ENCODE data around the gene ISL2. TPM values are rescaled to one million over a fixed set of nuclear protein-coding genes. Genes with fewer than 3 reads are reported as not detected.

Gene ISL2
- total RNA-seq, 1 donor from 2014 or later, result 0.38 TPM

DNA sequence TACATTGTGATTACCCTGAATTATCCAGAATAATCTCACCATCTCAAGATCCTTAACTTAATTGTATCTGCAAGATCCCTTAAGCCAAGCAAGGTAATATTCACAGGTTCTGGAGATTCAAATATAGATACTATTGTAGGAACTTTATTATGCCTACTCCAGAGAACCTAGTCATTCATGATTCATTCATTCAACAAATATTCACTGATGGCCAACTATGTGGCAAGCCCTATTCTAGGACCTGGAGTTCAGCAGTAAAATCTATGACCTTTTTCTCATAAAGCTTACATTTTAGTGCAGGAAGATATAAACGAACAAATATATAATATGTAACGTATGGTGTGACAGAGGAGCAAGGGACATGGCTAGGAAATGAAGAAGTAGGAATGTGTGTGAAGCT lies 49.6 kb downstream of the ISL2 start:
- H3K4me3 Mint-ChIP-seq (ENCODE audit: low read depth), result no peak overlapping the region
- no peak for TF ChIP-seq CTCF (IDR thresholded peaks at IDR 0.05; ENCODE audit: unreplicated experiment)
- no peak for DNase-seq (ENCODE audit: low spot score, unreplicated experiment)
- H3K4me1 Mint-ChIP-seq (ENCODE audit: low read depth), result peaks cover 3% of the 10 kb centered on the region
- peaks cover 4% of the 10 kb centered on the region for H3K9me3 Mint-ChIP-seq (ENCODE audit: low read depth)
- H3K27me3 Mint-ChIP-seq, result peaks cover 19% of the 10 kb centered on the region
- no peak overlapping the region for H3K27ac Mint-ChIP-seq
- H3K36me3 Mint-ChIP-seq (ENCODE audit: insufficient read depth), result peaks cover 7% of the 10 kb centered on the region

- Mint-ChIP-seq H3K27ac (no peak overlapping the region), H3K9me3 (ENCODE audit: low read depth) (peaks cover 4% of the 10 kb centered on the region), H3K36me3 (ENCODE audit: insufficient read depth) (peaks cover 6% of the 10 kb centered on the region), H3K4me3 (ENCODE audit: low read depth) (no peak overlapping the region), H3K27me3 (peaks cover 21% of the 10 kb centered on the region), H3K4me1 (ENCODE audit: low read depth) (peaks cover 5% of the 10 kb centered on the region)
- TF ChIP-seq CTCF (IDR thresholded peaks at IDR 0.05; ENCODE audit: unreplicated experiment), result no peak
- DNase-seq (ENCODE audit: low spot score, unreplicated experiment), result no peak
Observed at GRCh38 chr15:76386926-76387325, 50.4 kb downstream of the ISL2 start.

GRCh38 chr15:76390571-76390970 lies 54.0 kb downstream of the ISL2 start:
- H3K36me3 Mint-ChIP-seq (ENCODE audit: insufficient read depth), result peaks cover 6% of the 10 kb centered on the region
- H3K4me3 Mint-ChIP-seq (ENCODE audit: low read depth), result no peak overlapping the region
- H3K9me3 Mint-ChIP-seq (ENCODE audit: low read depth), result peaks cover 4% of the 10 kb centered on the region
- H3K4me1 Mint-ChIP-seq (ENCODE audit: low read depth), result peaks cover 5% of the 10 kb centered on the region
- no peak for TF ChIP-seq CTCF (IDR thresholded peaks at IDR 0.05; ENCODE audit: unreplicated experiment)
- DNase-seq (ENCODE audit: low spot score, unreplicated experiment), result no peak
- peaks cover 52% of the 10 kb centered on the region for H3K27me3 Mint-ChIP-seq
- no peak overlapping the region for H3K27ac Mint-ChIP-seq

DNA sequence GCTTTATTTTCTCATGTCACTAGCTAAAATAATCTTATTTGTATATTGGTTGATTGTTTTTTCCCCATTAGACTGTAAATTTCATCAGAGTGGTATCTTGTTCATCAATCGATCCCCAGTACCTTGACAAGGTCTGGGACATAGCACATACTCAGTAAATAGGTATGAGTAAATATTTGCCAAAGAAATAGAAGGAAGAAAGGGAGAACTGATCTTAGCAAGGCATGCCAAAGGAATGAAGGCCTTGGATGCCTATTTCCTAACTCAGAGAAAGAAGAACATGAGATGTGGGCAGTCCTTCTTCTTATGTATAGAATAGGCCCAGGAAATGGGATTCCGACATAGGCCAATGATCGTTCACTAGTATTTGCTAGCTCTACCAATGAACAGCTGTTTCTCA lies 54.7 kb downstream of the ISL2 start:
- no peak for DNase-seq (ENCODE audit: low spot score, unreplicated experiment)
- Mint-ChIP-seq H3K27me3 (peaks cover 54% of the 10 kb centered on the region), H3K27ac (no peak overlapping the region), H3K4me1 (ENCODE audit: low read depth) (peaks cover 5% of the 10 kb centered on the region), H3K4me3 (ENCODE audit: low read depth) (no peak overlapping the region), H3K9me3 (ENCODE audit: low read depth) (peaks cover 5% of the 10 kb centered on the region), H3K36me3 (ENCODE audit: insufficient read depth) (peaks cover 8% of the 10 kb centered on the region)
- no peak for TF ChIP-seq CTCF (IDR thresholded peaks at IDR 0.05; ENCODE audit: unreplicated experiment)

DNA sequence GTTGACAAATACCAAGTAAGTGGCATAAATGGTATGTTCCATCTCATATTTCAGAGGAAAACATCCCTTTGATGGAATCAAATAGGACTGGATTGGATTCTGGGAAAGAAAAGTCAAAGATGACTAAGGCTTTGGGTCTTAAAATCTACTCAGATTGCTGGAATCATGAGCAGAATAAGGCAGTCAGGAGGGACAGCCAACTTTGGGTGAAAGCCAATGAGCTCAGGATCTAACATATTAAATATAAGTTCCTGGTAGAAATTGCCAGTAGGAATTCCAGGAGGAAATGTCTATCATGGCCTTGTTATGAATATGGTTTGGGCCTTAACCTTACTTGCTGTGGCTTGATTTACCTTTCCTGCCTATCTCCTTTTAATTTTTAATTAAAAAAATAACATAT lies 55.3 kb downstream of the ISL2 start:
- H3K9me3 Mint-ChIP-seq (ENCODE audit: low read depth), result peaks cover 4% of the 10 kb centered on the region
- no peak overlapping the region for H3K4me3 Mint-ChIP-seq (ENCODE audit: low read depth)
- H3K27me3 Mint-ChIP-seq, result peaks cover 50% of the 10 kb centered on the region
- peaks cover 5% of the 10 kb centered on the region for H3K4me1 Mint-ChIP-seq (ENCODE audit: low read depth)
- no peak overlapping the region for H3K27ac Mint-ChIP-seq
- no peak for TF ChIP-seq CTCF (IDR thresholded peaks at IDR 0.05; ENCODE audit: unreplicated experiment)
- no peak for DNase-seq (ENCODE audit: low spot score, unreplicated experiment)
- peaks cover 8% of the 10 kb centered on the region for H3K36me3 Mint-ChIP-seq (ENCODE audit: insufficient read depth)

Other genes with a start within 250 kb of the ISL2 start
- gene ETFA, start 25.3 kb upstream of the ISL2 start, total RNA-seq, result 105 and 107 TPM in 2 replicates